HG02981 (cell line): ENCODE data around the gene LNX1.

Experiments used
- ATAC-seq: cut with Tn5 transposase; IDR thresholded peaks from one replicate; pipeline ENCODE4 v1.9.1; 2021; ENCODE audit warnings: mild to moderate bottlenecking, moderate library complexity; ENCODE audit not compliant: unreplicated experiment

The LNX1 gene

GRCh38 chr4:53591372-53591892, at the start of gene LNX1:
Gene LNX1 (minus strand): TSS chr4:53591486. CDS start chr4:53574002, 17,484 bp downstream.
- no peak for ATAC-seq

- peak; percentile 70 for ATAC-seq
These were observed 49.5 kb upstream of the LNX1 start for GRCh38 chr4:53640576-53641453.

GRCh38 chr4:53638919-53639318, 47.6 kb upstream of the LNX1 start:
- no peak for ATAC-seq

GRCh38 chr4:53637348-53637747, 46.1 kb upstream of the LNX1 start:
- no peak for ATAC-seq

GRCh38 chr4:53635697-53636483, 44.6 kb upstream of the LNX1 start:
- no peak for ATAC-seq

- no peak for ATAC-seq
These were observed 42.3 kb upstream of the LNX1 start for GRCh38 chr4:53633608-53634007.

- ATAC-seq, result no peak
These were observed 38.0 kb upstream of the LNX1 start for GRCh38 chr4:53629296-53629695.

- ATAC-seq, result no peak
These were observed 35.2 kb upstream of the LNX1 start for GRCh38 chr4:53626491-53626890.

- no peak for ATAC-seq
These were observed 34.6 kb upstream of the LNX1 start for GRCh38 chr4:53625888-53626287.

- no peak for ATAC-seq
These were observed 31.5 kb upstream of the LNX1 start for GRCh38 chr4:53622739-53623151.

GRCh38 chr4:53620956-53621355, 29.7 kb upstream of the LNX1 start:
- ATAC-seq, result no peak

GRCh38 chr4:53619431-53619830, 28.1 kb upstream of the LNX1 start:
- no peak for ATAC-seq

GRCh38 chr4:53618321-53618720, 27.0 kb upstream of the LNX1 start:
- ATAC-seq, result no peak

GRCh38 chr4:53617101-53617680, 25.9 kb upstream of the LNX1 start:
- no peak for ATAC-seq

- ATAC-seq, result no peak
These were observed 24.9 kb upstream of the LNX1 start for GRCh38 chr4:53616219-53616618.

GRCh38 chr4:53614591-53614990, 23.3 kb upstream of the LNX1 start:
- ATAC-seq, result no peak

GRCh38 chr4:53613428-53613827, 22.1 kb upstream of the LNX1 start:
- no peak for ATAC-seq

GRCh38 chr4:53608649-53609048, 17.4 kb upstream of the LNX1 start:
- no peak for ATAC-seq

GRCh38 chr4:53608242-53608641, 17.0 kb upstream of the LNX1 start:
- no peak for ATAC-seq

- ATAC-seq, result no peak
These were observed 14.5 kb upstream of the LNX1 start for GRCh38 chr4:53605783-53606182.

- ATAC-seq, result no peak
These were observed 11.1 kb upstream of the LNX1 start for GRCh38 chr4:53602390-53602789.
